Activated T-cell treated with anti-CD3 and anti-CD28 coated beads, Interleukin-2, amount 50 U/mL, for 1 hour (primary cell): ENCODE data around the gene VSIR.
A peak's percentile ranks its signal among the peaks of the same experiment; 100 is the strongest.

Experiments used
- DNase-seq: peaks from one replicate; pipeline ENCODE4 v3.0.0-alpha.2; 2020

Gene VSIR

GRCh38 chr10:71782221-71782916 lies 9.0 kb upstream of the VSIR start:
- no peak for DNase-seq

- DNase-seq: no peak
Observed at GRCh38 chr10:71780719-71781118, 7.4 kb upstream of the VSIR start.

- no peak for DNase-seq
Observed at GRCh38 chr10:71780156-71780555, 6.8 kb upstream of the VSIR start.

- no peak for DNase-seq
Observed at GRCh38 chr10:71779641-71780040, 6.3 kb upstream of the VSIR start.

- no peak for DNase-seq
Observed at GRCh38 chr10:71778071-71778825, 4.9 kb upstream of the VSIR start.

DNA sequence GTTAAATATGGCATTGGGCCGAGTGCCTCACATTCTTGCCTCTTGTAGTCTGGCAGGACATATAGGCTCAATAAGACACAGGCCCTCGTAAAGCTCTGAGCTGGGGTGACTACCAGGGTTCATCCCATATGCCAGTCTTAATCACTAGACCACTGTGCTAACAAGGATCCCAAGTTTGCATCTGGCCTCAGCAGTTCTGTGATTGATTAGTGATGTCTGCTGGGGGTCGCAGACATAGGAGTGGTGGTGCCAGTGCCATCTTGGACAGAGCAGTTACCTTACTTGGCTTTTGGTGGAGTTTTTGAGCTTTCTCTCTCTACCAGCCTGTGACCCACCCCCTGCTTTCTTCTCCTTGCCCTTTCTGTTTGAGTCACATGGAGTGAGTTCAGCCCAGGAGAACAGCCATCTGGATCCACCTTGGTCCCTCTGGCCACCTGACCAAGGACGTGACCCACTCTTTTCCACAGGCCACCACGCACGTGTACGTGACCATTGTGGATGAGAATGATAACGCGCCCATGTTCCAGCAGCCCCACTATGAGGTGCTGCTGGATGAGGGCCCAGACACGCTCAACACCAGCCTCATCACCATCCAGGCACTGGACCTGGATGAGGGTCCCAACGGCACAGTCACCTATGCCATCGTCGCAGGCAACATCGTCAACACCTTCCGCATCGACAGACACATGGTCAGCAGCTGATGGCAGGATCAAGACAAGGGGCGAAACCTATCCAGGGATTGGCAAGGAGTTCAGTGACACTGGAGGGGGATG lies 4.1 kb upstream of the VSIR start:
- DNase-seq: no peak

GRCh38 chr10:71776481-71776925 lies 3.2 kb upstream of the VSIR start:
- DNase-seq: no peak

GRCh38 chr10:71774916-71775702 lies 1.8 kb upstream of the VSIR start:
- no peak for DNase-seq

- no peak for DNase-seq
Observed at GRCh38 chr10:71772832-71773220, 494 bp downstream of the VSIR start.

GRCh38 chr10:71771821-71772617 lies 1.3 kb downstream of the VSIR start:
- DNase-seq: peak; percentile 60

DNA sequence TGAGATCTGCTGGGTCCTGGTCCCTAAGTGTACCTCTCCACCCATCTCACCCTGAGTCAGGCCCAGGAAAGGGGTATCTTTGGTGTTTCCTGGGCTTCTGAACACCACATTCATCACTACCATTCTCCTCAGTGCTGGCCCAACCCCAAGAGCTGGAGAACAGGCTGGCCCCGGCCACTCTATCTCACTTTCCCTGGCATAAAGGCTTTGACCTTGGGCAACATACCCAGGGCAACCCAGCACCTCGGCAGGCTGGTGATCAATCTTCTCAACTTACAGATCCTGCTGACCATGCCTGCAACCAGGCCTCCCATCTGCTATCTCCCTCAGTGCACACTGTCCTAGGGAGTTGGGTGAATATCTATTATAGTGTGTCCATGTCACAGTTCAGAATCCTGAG lies 2.1 kb downstream of the VSIR start:
- peak; percentile 25 for DNase-seq

- DNase-seq: peak; percentile 29
Observed at GRCh38 chr10:71770789-71771188, 2.5 kb downstream of the VSIR start.

- DNase-seq: peak; percentile 28
Observed at GRCh38 chr10:71770255-71770654, 3.1 kb downstream of the VSIR start.

- peak; percentile 38 for DNase-seq
Observed at GRCh38 chr10:71769279-71769823, 4.0 kb downstream of the VSIR start.

- no peak for DNase-seq
Observed at GRCh38 chr10:71767420-71768035, 5.8 kb downstream of the VSIR start.

- DNase-seq: peak; percentile 34
Observed at GRCh38 chr10:71766717-71767419, 6.5 kb downstream of the VSIR start.

GRCh38 chr10:71765906-71766716 lies 7.2 kb downstream of the VSIR start:
- DNase-seq: no peak

DNA sequence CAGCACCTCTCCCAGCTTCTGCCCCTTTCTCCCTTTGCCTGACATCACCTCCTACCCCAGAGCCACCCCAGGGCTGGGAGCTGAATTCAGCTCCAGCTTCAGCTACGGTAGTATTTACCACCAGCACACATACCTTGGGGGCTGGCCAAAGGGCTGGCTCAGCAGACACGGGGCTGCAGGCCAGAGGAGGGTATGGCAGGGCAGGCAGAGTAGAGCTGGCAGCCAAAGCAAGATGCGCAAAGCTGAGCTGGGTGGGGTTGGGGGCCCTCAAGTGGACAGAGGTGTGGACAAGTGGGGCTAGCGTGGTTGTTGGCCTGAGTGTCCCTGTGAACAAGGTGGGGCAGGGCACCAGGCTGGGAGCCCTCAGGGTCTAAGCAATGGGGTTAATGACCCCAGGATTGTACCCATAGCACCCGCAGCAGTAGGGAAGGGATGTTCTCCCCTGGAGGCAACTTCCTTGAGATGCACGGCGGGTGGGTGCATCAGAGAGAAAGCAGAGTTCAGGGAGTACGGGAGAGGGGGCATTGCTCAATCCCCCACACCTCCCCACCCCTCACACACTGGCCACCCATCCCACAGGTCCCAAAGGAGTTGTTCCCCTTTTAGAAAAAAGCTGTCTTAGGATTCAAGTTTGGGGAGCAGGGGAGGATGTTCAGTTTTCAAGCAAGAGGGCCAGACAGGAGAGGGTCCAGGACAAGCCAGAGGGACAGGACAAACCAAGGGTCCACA lies 8.0 kb downstream of the VSIR start:
- DNase-seq: no peak
